DOHH2 (cell line): ENCODE measurements around the gene FNDC10.

ENCODE experiments used
- H3F3A ChIP-seq: fragments of 200-600 bp; sonication (generic), shearing (Covaris generic); 2 replicates; pipeline ENCODE4 v1.6.0; 2016; ENCODE audit warnings: antibody characterized with exemption, mild to moderate bottlenecking; ENCODE audit not compliant: control insufficient read depth, insufficient read depth
- H3K27ac ChIP-seq: fragments of 200-600 bp; sonication (generic); 2 replicates; pipeline ENCODE4 v1.5.1; 2014; ENCODE audit warnings: low read depth, mild to moderate bottlenecking, low read length, moderate library complexity
- H3K27me3 ChIP-seq: fragments of 200-600 bp; sonication (generic); 2 replicates; pipeline ENCODE4 v1.6.1; 2014; ENCODE audit warnings: mild to moderate bottlenecking, low read length, mixed read lengths; ENCODE audit not compliant: control insufficient read depth
- H3K36me3 ChIP-seq: fragments of 200-600 bp; sonication (generic); 2 replicates; pipeline ENCODE4 v1.6.1; 2014; ENCODE audit warnings: mild to moderate bottlenecking, low read length, moderate library complexity, mixed read lengths; ENCODE audit not compliant: control insufficient read depth
- H3K4me1 ChIP-seq: fragments of 200-600 bp; sonication (generic); 2 replicates; pipeline ENCODE4 v1.6.1; 2014; ENCODE audit warnings: mild to moderate bottlenecking, low read length, mixed read lengths; ENCODE audit not compliant: control insufficient read depth
- H3K4me2 ChIP-seq: fragments of 200-600 bp; sonication (generic); 2 replicates; pipeline ENCODE4 v1.6.0; 2014; ENCODE audit warnings: mild to moderate bottlenecking, low read length, moderate library complexity
- H3K4me3 ChIP-seq: fragments of 200-600 bp; sonication (generic); 2 replicates; pipeline ENCODE4 v1.5.1; 2014; ENCODE audit warnings: mild to moderate bottlenecking, low read length, mixed read lengths
- H3K79me2 ChIP-seq: fragments of 200-600 bp; sonication (generic); 2 replicates; pipeline ENCODE4 v1.6.1; 2014; ENCODE audit warnings: mild to moderate bottlenecking, low read length, mixed read lengths; ENCODE audit not compliant: control insufficient read depth
- H3K9me2 ChIP-seq: fragments of 200-600 bp; sonication (generic); replicated peaks from 2 replicates; pipeline ENCODE4 v1.6.1; 2014; ENCODE audit warnings: mild to moderate bottlenecking, low read length, mixed read lengths; ENCODE audit not compliant: control insufficient read depth
- H3K9me3 ChIP-seq: fragments of 200-600 bp; sonication (generic); 2 replicates; pipeline ENCODE4 v1.6.1; 2014; ENCODE audit warnings: antibody characterized with exemption, low read length, mixed read lengths; ENCODE audit not compliant: control insufficient read depth, insufficient read depth
- H4K20me1 ChIP-seq: fragments of 200-600 bp; sonication (generic); 2 replicates; pipeline ENCODE4 v1.6.0; 2014; ENCODE audit warnings: low read depth, mild to moderate bottlenecking, antibody characterized with exemption, low read length, moderate library complexity; ENCODE audit not compliant: control insufficient read depth, insufficient read depth
- EZH2phosphoT487 ChIP-seq: fragments of 200-600 bp; sonication (generic); IDR thresholded peaks from 2 replicates; pipeline ENCODE4 v1.6.1; 2017; ENCODE audit warnings: borderline replicate concordance, mild to moderate bottlenecking, antibody characterized with exemption, low read length, moderate library complexity, mixed read lengths
- TF ChIP-seq, protein P1 (sequence below): fragments of 200-600 bp; sonication (generic); IDR thresholded peaks from one replicate; pipeline ENCODE4 v1.5.1; 2014; ENCODE audit warnings: antibody characterized with exemption, mild to moderate bottlenecking, low read depth, low read length; ENCODE audit not compliant: poor library complexity, severe bottlenecking

FNDC10 gene

DNA sequence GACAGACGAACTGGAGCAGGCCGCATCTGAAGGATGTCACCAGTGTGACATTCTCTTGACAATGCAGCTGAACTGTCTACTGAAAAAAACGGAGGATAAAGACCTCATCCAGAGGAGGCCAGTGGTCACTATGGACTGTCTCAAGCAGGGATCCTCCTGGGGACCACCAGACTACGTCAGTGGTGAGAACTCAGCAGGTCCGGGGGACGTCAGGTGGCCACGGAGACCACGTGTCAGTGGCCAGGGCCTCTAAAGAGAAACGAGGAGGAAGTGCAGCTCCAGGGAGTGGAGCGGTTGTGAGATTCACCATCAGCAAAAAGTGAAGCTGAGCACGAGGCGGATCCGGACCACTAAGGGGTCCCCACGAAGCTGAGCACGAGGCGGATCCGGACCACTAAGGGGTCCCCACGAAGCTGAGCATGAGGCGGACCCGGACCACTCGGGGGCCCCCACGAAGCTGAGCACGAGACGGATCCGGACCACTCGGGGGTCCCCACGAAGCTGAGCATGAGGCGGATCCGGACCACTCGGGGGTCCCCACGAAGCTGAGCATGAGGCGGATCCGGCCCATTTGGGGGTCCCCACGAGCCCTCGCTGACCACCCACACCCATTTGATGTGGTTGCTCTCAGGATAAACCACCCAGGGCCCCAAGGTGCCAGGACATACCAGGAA is 46.0 kb downstream of the FNDC10 start:
- Histone ChIP-seq H3K27me3 (no peaks in the 10 kb centered on the region), H3F3A (no peaks in the 10 kb centered on the region), H3K27ac (no peak overlapping the region), H3K36me3 (peaks cover 13% of the 10 kb centered on the region; the same call in 1 of the 2 replicates), H3K4me3 (no peak overlapping the region), H3K4me2 (no peak overlapping the region), H3K79me2 (peaks cover 59% of the 10 kb centered on the region), H4K20me1 (no peaks in the 10 kb centered on the region; the same call in 1 of the 2 replicates), H3K4me1 (peaks cover 4% of the 10 kb centered on the region; the same call in 1 of the 2 replicates), H3K9me2 (no peaks in the 10 kb centered on the region), H3K9me3 (no peaks in the 10 kb centered on the region)
- TF ChIP-seq, protein P1, sequence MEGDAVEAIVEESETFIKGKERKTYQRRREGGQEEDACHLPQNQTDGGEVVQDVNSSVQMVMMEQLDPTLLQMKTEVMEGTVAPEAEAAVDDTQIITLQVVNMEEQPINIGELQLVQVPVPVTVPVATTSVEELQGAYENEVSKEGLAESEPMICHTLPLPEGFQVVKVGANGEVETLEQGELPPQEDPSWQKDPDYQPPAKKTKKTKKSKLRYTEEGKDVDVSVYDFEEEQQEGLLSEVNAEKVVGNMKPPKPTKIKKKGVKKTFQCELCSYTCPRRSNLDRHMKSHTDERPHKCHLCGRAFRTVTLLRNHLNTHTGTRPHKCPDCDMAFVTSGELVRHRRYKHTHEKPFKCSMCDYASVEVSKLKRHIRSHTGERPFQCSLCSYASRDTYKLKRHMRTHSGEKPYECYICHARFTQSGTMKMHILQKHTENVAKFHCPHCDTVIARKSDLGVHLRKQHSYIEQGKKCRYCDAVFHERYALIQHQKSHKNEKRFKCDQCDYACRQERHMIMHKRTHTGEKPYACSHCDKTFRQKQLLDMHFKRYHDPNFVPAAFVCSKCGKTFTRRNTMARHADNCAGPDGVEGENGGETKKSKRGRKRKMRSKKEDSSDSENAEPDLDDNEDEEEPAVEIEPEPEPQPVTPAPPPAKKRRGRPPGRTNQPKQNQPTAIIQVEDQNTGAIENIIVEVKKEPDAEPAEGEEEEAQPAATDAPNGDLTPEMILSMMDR, result no peak
- no peak for TF ChIP-seq EZH2phosphoT487

GRCh38 chr1:1552263-1552639 is 47.7 kb downstream of the FNDC10 start:
- H3K9me3 ChIP-seq, result no peaks in the 10 kb centered on the region
- no peaks in the 10 kb centered on the region; the same call in 1 of the 2 replicates for H4K20me1 ChIP-seq
- H3F3A ChIP-seq, result no peaks in the 10 kb centered on the region
- peaks cover 18% of the 10 kb centered on the region; the same call in 1 of the 2 replicates for H3K36me3 ChIP-seq
- no peaks in the 10 kb centered on the region for H3K9me2 ChIP-seq
- TF ChIP-seq EZH2phosphoT487, result no peak
- TF ChIP-seq, protein P1, result no peak
- no peak overlapping the region for H3K27ac ChIP-seq
- no peak overlapping the region for H3K4me2 ChIP-seq
- peaks cover 48% of the 10 kb centered on the region for H3K79me2 ChIP-seq
- H3K27me3 ChIP-seq, result no peaks in the 10 kb centered on the region
- H3K4me3 ChIP-seq, result no peak overlapping the region
- no peaks in the 10 kb centered on the region for H3K4me1 ChIP-seq

DNA sequence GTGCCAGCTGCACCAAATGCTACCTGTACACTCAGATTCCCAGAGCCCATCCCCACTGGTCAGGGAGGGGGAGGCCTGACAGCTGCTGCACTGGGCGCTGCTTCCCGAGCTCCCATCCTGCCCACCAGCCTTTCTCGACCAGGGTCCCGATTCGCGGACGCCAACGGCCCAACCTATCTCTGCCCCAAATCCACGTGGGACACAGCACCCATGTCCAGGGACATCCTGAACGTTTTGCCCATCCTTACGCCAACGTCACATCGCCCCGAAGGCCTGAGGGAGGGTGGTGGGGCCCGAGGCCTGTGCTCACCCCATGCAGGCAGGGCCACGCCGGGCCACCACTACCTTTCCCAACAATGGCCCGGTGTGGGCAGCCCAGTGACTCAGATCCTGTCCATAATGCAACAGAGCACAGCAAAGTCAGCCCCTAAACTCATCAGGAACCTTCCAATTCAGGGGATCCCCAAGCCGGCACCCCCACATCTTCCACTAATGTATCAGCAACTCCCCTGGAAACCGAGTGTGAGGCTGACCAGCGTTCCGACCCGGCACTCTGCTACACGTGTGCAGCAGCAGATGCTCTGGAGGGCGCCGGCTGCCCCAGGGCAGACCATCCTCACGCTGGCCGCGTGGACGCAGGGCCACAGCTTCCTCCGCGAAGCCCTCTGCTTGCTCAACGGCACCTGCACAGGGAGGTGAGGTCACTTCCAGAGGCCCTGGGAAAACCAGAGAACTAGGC is 48.2 kb downstream of the FNDC10 start:
- peaks cover 20% of the 10 kb centered on the region; the same call in 1 of the 2 replicates for H3K36me3 ChIP-seq
- H3K4me1 ChIP-seq, result no peaks in the 10 kb centered on the region
- H3K27ac ChIP-seq, result no peak overlapping the region
- H3K4me2 ChIP-seq, result no peak overlapping the region
- TF ChIP-seq EZH2phosphoT487, result no peak
- TF ChIP-seq, protein P1, result no peak
- peaks cover 46% of the 10 kb centered on the region for H3K79me2 ChIP-seq
- no peaks in the 10 kb centered on the region for H3K9me3 ChIP-seq
- H3K27me3 ChIP-seq, result no peaks in the 10 kb centered on the region
- H4K20me1 ChIP-seq, result no peaks in the 10 kb centered on the region; the same call in 1 of the 2 replicates
- no peaks in the 10 kb centered on the region for H3F3A ChIP-seq
- no peaks in the 10 kb centered on the region for H3K9me2 ChIP-seq
- no peak overlapping the region for H3K4me3 ChIP-seq
